ENCODE data around the gene NTRK3.

GRCh38 chr15:87866961-87867360 lies 389.6 kb downstream of the NTRK3 start:
- TF ChIP-seq CTCF (IDR thresholded peaks at IDR 0.05; ENCODE audit: low read depth, low read length, poor library complexity, severe bottlenecking), result no peak
- no peak for TF ChIP-seq EZH2phosphoT487 (IDR thresholded peaks at IDR 0.05; ENCODE audit: borderline replicate concordance, low read length)
